HG02610 (cell line): ENCODE data around the gene C12orf75.
A peak's percentile ranks its signal among the peaks of the same experiment; 100 is the strongest.
"Not testable (repeated sequence)": the region's sequence is repeated elsewhere in the genome, so short reads cannot be mapped to it uniquely, and the experiment has no call there.

Experiments used
- ATAC-seq: cut with Tn5 transposase; IDR thresholded peaks from one replicate; pipeline ENCODE4 v1.9.1; 2021; ENCODE audit warnings: mild to moderate bottlenecking, moderate library complexity; ENCODE audit not compliant: unreplicated experiment

The C12orf75 gene

DNA sequence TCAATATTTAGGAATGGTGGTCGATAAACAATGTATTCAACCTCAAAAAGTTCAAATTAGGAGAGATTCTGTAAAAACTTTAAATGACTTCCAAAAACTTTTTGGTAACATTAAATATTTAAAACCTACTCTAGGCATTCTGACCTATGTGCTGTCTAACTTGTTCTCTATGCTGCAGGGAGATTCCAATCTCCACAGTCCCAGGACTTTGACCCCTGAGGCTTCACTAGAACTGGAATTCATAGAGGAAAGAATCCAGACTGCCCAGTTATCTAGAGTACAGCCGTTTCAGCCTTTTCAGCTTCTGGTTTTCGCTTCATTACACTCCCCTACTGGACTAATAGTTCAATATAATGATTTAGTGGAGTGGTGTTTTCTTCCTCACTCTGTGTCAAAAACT lies 21.1 kb upstream of the C12orf75 start:
- not testable (repeated sequence) for ATAC-seq

DNA sequence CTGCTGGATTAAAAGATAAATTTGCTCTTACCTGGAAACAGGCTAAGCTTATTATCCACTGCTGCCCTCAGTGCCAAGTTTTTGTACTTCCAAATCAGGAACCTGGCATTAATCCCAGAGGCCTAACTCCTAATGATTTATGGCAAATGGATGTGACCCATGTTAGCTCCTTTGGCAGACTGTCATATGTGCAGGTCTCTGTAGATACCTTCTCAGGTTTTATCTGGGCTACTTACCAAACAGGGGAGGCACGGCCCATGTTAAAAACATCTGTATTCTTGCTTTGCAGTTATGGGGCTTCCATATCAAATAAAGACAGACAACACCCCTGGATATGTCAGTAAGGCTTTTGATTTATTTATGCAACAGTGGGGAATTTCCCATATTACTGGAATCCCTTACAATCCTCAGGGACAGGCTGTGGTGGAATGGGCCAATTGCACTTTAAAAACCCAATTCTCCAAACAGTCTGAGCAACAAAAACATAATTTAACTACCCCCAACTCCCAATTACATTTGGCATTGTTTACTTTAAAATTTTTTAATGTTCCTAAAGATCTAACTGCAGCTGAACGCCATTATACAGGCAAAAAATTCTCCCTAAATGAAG lies 19.9 kb upstream of the C12orf75 start:
- ATAC-seq = not testable (repeated sequence)

DNA sequence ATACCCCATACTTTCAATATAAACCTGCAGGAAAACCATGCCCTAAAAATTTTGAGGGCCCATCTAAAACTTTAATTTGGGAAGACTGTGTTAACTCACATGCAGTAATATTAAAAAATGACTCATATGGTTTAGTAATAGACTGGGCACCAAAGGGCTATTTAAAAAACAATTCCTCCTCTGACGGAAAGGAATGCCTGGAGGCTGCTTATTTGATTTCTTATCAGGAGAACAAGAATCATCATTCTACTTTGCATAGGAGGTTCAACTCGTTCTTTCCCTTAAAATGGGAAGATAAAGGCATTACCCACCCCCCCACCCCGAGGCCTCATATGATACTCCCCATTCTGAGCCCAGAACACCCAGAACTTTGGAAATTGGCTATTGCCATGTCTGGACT lies 18.6 kb upstream of the C12orf75 start:
- not testable (repeated sequence) for ATAC-seq

DNA sequence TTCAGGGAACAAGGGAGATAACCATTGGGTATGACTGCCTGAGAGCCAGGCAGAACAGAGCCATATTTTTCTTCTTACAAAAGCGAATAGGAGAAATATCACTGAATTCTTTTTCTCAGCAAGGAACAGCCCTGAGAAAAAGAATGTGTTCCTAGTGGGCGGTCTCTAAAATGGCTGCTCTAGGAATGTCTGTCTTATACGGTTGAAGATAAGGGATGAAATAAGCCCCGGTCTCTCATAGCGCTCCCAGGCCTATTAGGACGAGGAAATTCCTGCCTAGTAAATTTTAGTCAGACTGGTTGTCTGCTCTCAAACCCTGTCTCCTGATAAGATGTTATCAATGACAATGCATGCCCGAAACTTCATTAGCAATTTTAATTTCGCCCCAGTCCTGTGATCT lies 16.7 kb upstream of the C12orf75 start:
- not testable (repeated sequence) for ATAC-seq

DNA sequence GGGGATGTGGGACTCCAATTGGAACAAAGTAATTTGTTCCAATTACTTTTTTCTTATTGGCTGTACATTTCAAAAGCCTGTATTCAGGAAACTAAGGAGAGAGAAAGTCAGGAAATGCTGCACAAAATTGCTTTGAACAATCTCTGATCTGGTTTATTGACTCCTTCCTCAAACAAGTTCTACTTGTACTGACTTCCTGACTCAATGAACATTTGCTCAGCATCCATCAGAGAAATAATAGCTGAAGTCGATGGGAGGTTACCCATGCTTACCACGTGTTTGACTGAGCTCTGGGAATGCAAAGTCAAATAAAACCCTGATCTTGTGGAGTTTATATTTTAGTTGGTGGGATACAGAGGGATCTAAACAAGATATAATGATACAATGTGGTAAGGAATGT lies 15.4 kb upstream of the C12orf75 start:
- ATAC-seq = no peak

DNA sequence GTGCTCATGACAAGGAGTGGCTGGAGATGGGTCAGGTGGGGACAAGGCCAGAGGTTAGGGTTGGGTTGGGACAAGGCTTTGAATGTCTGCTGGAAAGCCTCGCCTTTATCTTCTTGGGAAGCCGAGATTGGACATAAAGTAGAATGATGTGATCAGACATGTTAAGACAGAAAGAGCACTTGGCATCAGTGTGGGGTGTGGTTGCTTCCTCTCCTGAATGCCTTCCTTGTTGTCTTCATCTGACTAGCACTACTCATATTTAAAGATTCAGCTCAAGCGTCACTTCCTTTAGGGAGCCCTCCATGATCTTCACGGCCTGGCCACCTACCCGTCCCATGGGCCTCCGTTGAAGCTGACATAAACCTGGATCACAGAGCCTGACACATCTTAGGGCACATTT lies 14.8 kb upstream of the C12orf75 start:
- ATAC-seq = no peak

DNA sequence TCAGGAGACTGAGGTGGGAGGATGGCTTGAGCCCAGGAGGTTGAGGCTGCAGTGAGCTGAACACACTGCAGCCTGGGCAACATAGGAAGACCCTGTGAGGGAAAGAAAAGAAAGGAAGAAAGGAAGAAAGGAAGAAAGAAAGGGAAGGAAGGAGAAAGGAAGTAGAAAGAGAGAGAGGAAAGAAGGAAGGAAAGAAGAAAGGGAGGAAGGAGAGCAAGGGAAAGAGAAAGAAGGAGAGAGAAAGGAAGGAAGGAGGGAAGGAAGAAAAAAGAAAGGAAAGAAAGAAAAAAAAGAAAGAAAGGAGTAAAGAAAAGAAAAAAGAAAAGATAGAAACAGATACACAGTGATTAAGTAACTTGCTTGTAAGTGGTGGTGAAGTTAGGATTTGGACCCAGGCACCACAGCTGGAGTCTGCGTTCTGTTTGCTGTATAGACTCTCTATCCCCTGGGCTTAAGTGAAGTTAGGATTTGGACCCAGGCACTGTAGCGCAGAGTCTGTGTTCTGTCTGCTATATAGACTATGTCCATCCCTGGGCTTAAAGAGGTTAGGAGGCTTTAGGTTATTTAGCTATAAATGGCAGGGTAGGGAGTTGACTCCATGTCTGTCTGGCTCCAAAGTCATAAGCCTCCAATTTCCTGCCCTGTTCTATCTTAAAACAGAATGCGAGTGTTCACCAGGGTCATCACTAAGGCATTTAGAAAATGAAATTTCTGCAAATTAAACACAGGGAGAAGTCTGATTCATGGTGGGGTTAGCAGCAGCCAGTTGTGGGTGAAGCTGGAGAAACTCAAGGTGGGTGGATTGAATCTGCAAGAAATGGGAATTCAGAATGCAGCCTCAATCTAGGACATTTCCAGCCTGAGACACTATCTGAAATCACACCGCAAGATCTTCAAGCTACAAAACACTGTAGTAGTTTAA lies 13.3 kb upstream of the C12orf75 start:
- ATAC-seq = no peak

DNA sequence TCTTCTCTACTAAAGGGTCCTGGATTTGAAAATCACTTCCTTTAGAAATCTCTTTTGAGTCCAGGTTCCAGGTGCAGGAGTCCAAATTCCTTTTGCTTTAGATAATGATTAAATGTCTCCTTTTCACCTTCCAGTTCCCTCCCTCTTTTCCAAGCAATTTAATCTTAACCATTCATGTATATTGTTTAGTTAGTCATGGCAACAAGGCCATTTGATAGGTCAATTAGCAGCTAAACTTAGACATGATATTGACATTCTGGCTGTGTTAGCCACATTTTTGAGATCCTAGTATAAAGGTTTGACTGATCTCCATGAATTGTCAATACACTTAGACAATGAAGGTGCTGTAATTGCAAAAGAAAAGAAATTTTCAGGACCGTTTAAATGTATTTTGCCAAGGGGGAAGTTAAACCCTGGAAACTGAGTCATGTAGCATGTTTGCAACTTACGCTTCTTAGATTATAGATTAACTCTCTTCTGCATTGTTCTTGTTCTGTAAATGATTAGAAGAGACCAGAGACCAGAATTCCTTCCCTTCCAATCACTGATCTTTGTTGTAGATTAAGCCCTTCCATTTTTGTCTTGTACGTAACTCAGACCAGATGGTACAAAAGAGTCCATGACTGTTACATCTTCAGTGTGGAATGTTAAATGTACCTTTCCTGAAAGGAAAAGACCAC lies 12.4 kb upstream of the C12orf75 start:
- no peak for ATAC-seq

DNA sequence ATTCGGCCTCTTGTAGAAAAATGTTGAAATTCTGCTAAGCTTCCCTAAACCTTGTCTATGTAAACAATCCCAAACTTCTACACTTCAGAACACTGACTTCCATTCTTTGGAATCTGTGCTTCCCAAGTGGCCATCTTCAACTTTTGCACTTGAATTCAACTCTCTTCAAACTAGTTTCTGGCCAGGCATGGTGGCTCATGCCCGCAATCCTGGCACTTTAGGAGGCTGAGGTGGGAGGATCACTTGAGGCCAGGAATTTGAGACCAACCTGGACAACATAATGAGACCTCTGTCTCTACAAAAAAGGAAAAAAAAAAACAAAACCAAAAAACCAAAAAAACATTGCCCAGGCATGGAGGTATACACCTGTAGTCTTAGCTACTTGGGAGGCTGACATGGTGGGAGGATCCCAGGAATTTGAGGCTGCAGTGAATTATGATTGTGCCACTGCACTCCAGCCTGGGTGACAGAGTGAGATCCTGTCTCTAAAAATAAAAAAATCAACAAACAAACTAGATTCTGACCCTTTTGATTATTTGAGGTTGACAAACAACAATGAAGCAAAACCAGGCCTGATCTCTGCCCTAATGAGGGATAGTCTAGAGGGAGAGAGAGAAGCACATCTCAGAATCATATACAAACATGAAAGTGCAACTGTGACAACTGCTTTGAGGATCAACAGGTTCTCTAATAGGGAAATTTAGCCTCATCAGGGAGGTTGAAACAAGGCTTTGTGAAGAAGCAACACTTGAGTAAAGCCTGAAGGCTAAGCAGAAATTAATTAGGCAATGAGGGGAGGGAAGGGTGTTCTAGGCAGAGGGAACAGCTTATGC lies 11.6 kb upstream of the C12orf75 start:
- no peak for ATAC-seq

DNA sequence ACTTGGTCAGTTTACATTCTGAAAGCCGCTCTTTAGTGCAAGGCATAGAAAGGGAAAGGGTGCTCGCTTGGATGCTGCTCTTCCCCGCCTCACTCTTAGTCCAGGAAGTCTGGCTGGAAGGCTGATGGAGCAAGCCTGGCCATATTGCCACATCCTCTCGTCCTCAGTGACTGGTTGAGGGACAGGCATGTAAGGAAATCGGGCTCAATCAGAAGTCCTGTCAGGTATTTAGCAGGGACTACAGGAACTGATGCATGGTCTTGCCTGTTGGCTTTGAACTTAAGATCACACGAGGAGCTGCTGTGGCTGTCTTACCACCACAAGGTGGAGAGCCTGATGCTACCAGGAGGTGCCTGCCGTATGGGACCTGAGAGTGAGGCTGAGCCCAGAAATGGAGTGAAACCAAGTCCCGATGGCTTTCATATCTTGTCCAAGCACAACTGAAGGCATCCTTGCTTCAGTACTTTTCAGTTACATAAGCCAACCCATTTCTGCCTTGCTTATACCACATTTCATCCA lies 10.7 kb upstream of the C12orf75 start:
- ATAC-seq = no peak

DNA sequence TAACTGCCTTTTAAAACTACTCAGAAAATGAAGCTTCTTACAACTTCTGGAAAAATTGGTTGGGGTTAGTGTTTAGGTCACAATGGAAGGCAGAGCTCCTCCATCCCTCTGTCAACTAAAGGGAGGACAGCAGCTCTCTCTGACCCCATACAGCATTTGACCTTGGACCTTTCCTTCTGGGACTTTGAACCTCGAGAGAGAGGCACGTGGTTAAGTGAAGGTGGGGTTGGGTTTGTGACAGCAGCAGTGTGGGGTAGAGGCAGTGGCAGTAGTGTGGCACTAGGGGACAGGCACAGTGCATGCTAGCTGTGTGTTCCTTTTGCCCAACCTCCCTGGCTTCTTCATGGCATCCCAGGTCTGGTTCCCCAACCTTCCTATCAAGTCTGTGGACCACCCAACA lies 9.4 kb upstream of the C12orf75 start:
- no peak for ATAC-seq

DNA sequence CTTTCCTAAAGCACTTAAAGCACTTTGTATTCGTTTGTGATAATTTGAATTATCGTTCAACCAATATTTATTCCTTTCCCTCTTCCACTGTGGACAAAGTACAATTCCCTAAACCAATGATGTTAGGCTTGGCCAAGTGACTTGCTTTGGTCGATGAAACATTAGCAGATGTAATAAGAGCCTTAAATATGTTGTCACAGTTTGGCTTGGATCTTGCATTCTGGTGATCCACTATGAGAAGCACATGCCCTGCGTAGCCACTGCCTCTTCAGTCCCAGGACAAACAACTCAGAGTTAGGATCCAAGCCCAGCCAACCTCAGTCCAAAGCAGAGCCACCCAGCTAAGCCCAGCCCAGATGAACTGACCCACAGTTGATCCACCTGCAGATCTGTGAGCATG lies 8.4 kb upstream of the C12orf75 start:
- ATAC-seq = no peak

DNA sequence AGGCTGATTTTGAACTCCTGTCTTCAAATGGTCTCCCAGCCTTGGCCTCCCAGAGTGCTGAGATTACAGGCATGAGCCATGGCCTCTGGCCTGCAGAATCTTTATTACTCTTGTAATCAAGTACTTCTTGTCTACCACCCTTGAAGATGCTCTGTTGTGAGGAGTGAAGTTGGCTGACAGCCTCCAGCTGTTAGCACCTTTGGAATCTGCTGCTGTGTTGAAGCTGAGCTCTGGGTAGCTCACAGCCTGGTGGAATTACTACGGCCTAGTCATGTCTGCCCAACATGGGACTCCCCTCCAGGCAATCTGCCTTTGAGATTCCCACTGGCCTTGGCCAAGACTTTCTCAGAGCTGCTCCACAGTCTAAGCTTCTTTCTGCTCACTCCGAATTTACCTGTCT lies 5.8 kb upstream of the C12orf75 start:
- ATAC-seq = no peak

DNA sequence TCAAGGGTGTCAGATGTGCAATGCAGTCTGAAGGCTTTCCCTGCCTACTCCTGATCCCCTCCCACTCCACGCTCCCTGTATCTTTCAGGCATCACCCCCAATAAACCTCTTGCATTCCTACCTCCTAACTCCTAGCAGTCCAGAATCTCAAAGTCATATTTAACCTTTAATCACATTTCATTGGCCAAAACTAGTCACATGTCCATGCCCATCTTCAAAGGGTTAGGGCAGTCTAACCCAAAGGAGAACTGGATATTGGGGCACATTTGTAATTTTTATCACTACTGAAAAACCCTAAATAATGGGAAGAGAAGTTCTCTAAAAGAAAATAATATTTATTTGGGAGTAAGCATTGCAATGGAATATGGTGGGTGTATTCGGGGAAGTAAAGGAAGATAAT lies 5.4 kb upstream of the C12orf75 start:
- ATAC-seq = no peak

DNA sequence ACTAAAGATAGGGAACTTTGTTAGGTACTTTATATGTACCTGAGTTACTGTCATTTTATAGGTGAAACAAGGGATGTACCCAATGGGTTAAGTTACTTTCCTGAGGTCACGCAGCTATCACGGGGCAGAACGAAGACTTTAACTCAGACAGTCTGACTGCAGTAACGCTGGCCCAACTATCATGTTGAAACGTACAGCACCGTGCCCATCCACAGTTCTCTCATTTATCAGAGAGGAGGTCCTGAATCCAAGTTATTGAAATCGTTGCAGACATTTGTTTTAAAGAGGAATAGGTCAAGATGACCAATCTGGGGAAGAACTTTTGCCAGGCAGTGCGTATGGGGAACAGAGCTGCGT lies 587 bp upstream of the C12orf75 start:
- no peak for ATAC-seq

DNA sequence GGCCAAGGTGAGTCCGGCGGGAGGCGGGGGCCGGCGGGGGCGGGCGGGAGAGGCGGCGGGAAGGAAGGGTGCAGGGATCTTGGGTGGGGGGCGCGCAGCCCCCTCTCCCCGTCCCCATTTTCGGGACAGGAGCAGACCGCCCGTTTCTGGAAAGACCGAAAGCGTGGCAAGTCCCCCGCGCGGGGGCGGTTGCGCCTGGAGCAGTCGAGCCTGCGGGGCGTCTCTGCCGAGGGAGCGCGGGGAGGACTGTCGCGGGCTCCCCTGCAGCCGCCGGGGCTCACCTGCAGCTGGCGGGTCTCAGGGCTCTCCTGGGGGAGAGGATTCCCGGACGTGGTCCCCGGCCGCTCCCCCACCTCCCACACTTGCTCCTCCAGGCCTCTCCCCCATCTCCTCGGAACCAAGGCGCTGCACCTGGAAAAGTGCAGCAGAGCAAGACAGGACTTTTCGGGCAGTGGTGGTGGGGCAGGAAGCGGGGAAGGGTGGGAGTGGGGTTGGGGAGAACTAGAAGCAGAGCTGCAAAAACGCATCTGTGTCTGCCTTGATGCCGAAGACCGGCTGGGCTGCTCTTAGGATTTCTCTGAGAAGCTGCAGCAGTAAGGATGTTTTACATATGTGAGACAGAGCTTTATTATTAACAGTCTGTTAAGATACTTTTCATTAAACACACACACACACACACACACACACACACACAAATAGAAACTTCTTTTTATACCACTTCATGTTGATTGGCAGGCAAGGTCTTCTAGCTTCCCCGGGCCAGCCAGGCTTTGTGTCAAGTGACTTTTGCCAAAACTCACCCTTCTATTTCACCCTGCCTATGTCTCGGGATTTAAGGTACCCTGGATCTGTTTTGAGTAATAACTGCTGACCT lies 677 bp downstream of the C12orf75 start:
- peak; percentile 12 for ATAC-seq

DNA sequence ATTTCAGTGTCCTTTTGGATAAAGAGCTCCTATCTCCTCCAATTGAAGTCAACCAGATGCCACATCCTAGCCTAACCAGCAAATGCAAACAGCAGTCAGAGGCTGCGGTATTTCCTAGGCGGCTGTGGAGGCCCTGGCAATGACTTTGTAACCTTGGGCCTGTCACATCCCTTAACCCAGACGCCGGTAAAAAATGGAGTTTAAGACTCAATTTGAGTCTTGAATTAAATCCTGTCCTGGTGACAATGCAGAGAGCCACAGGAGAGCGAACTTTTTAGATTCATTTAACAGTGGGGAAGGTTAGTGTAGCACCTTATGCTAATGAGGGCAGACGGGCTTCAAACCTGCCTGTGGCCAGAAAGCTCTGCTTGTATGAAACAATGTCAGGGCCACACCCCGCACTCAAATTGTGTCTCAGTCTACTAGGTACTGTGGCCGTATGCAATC lies 1.3 kb downstream of the C12orf75 start:
- no peak for ATAC-seq

DNA sequence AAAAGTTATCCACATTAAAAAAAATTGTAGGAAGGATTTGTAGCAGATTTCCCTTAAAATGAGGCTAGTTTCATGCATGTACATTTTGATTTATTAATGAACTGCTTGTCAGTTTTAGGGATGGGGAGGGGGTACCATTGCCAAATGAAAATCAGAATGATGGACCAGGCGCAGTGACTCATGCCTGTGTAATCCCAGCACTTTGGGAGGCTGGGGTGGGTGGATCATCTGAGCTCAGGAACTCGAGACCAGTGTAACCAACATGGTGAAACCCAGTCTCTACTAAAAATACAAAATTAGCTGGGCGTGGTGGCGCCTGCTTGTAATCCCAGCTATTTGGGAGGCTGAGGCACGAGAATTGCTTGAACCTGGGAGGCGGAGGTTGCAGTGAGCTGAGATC lies 1.8 kb downstream of the C12orf75 start:
- ATAC-seq = not testable (repeated sequence)

DNA sequence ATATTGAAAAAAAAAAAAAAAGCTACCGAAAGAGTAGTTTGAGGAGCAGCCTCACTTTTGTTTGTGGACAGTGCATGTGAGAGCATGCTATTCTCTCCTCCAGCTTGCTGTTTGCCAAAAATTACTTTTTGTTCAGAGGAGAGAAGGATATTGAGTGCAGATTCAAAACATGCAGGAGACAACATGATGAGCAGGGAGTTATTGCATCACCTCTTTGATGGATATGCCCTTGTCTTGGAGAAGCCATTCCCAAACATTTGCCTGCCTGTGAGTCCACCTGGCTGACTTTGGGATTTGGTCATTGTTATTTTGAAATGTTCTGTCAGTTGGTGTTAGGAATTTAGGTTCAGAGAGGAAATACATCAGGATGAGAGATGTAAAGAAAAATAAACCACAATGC lies 2.4 kb downstream of the C12orf75 start:
- ATAC-seq = no peak

DNA sequence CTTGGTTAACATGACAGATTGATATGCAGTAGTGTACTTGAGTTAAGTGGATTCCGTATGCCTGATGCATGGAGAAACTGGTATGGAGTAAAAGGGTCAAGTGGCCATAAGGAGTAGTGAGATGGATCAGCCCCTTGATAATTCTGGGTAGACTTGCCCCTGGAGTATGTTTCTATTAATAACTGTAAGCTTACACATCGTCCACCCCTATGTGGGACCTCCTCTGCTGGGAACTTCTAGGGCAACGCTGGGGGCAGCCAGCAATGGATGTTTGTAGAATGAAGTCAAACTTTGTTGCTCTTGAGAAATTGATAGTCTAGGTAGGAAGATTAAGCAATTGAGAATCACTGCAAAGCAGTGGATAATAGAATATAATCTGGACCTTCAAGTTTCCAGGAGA lies 3.5 kb downstream of the C12orf75 start:
- ATAC-seq = no peak
